GM12873 (cell line): Measurements from ENCODE around the gene NSMCE1.

ENCODE experiments used
- TF ChIP-seq, protein P1 (sequence below): IDR thresholded peaks from 2 replicates; pipeline ENCODE4 v1.5.1; 2012; ENCODE audit warnings: low read depth, mild to moderate bottlenecking, moderate library complexity, low read length, control low read depth; ENCODE audit not compliant: insufficient read depth; ENCODE audit errors: missing control alignments

NSMCE1 gene

GRCh38 chr16:27264151-27264550 lies 4.4 kb downstream of the NSMCE1 start:
- TF ChIP-seq, protein P1, sequence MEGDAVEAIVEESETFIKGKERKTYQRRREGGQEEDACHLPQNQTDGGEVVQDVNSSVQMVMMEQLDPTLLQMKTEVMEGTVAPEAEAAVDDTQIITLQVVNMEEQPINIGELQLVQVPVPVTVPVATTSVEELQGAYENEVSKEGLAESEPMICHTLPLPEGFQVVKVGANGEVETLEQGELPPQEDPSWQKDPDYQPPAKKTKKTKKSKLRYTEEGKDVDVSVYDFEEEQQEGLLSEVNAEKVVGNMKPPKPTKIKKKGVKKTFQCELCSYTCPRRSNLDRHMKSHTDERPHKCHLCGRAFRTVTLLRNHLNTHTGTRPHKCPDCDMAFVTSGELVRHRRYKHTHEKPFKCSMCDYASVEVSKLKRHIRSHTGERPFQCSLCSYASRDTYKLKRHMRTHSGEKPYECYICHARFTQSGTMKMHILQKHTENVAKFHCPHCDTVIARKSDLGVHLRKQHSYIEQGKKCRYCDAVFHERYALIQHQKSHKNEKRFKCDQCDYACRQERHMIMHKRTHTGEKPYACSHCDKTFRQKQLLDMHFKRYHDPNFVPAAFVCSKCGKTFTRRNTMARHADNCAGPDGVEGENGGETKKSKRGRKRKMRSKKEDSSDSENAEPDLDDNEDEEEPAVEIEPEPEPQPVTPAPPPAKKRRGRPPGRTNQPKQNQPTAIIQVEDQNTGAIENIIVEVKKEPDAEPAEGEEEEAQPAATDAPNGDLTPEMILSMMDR: no peak

DNA sequence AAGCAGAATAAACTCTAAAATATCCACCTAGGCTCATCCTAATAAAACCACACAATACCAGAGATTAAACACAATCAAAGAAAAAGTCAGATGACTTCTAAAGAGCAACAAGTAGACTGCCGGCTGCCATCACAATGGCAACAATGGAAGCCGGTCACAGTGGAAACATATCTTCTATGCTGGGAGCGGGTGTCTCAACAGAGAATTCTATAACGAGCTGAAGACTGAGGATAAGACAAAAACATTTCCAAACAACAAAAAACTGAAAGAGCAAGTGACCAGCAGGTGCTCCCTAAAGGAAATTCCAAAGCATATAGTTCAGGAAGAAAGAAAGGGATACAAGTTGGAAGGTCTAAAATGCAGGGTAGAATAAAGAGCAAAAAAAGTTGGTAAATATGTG lies 8.9 kb downstream of the NSMCE1 start:
- TF ChIP-seq, protein P1: no peak

GRCh38 chr16:27258241-27258734 lies 10.3 kb downstream of the NSMCE1 start:
- TF ChIP-seq, protein P1: no peak

DNA sequence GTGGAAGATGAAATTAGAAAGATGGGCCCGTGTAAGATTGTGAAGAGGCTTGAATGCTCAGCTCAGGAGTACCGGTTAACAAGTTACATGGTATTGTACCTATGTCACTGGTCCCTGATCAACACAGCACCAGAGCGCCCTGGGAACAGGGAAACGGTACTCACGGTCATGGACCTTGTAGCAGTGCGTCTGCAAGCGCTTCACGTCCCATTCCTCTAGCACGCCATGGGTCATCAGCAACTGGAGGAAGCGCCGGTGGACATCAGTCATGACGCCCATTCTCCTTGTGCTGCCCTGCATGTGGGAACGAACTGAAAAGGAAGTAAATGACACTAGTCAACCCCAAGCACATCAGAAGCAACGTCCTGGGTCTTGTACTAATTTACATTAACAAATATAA lies 11.3 kb downstream of the NSMCE1 start:
- TF ChIP-seq, protein P1: no peak

DNA sequence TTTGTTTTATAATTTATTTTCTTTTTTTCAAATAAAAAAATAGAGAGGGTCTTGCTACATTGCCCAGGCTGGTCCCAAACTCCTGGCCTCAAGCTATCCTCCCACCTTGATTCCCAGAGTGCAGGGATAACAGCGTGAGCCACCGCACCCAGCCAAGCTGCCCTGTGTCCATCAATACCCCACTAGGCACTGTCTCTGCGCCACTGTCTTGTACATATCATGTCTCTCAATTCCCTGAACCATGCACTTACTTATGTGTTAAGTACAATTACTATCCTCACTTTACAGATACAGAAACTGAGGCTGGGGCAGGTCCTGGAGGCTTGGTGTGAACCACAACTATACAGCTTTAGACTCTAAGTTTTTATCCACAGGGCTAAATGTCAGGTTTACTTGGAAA lies 11.7 kb downstream of the NSMCE1 start:
- TF ChIP-seq, protein P1: no peak

DNA sequence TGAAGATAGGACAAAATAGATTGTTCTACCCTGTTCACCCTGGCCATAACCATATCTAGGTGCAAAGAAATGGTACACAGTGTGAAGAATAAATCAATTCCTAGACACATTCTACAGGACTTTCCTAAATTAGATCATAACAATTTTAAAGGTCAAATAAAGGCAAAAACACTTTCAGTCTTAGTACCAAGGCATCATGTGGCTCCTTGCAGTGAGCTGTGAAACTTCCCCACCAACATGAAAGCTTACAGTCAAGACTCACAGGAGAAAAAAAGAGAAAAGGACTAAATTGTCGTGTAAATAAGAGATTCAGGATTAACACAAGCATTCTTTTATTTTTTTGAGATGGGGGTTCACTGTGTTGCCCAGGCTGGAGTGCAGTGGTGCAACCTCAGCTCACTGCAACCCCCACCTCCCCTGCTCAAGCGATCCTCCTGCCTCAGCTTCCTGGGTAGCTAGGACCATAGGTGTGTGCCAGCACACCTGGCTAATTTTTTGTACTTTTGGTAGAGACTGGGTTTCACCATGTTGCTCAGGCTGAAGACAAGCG lies 14.2 kb downstream of the NSMCE1 start:
- TF ChIP-seq, protein P1: no peak

GRCh38 chr16:27253526-27253930 lies 15.0 kb downstream of the NSMCE1 start:
- TF ChIP-seq, protein P1: no peak
